HCT116 (cell line): Measurements from ENCODE around the gene UPK3BL2. TPM values are rescaled to one million over a fixed set of nuclear protein-coding genes. Genes with fewer than 3 reads are reported as not detected.
"Not testable (repeated sequence)": the region's sequence is repeated elsewhere in the genome, so short reads cannot be mapped to it uniquely, and the experiment has no call there.

ENCODE experiments used
- ATAC-seq: fragments of 200-7000 bp; cut with Tn5 transposase; 2 replicates; pipeline ENCODE4 v1.9.1; 2020; ENCODE audit warnings: mild to moderate bottlenecking, moderate library complexity
- Bru-seq: library from RNA; stranded (reverse); fragments of 400-500 nt; gene quantifications from one replicate; lab custom pipeline; 2021; lab: Mats Ljungman, UMichigan
- BruChase-seq, 2 experiments: library from RNA; stranded (reverse); fragments of 400-500 nt; gene quantifications; one replicate each; lab custom pipeline; 2021; lab: Mats Ljungman, UMichigan
- BruUV-seq: library from RNA; stranded (reverse); fragments of 400-500 nt; replicated peaks from 2 replicates; lab custom pipeline; 2021; lab: Mats Ljungman, UMichigan
- CTCF ChIA-PET: fragments of 300-600 bp; sonication (Branson Sonifier 250); formaldehyde crosslinking; loops from one replicate; lab custom pipeline; 2021; ENCODE audit warnings: antibody characterized with exemption; lab: Charles Lee
- POLR2A ChIA-PET: fragments of 300-600, 350-600 bp; sonication (Branson Sonifier 250); formaldehyde crosslinking; loops from one replicate; lab custom pipeline; 2021; ENCODE audit warnings: antibody characterized with exemption; lab: Charles Lee
- RAD21 ChIA-PET, 2 experiments: fragments of 300-600 bp; sonication (Branson Sonifier 250); formaldehyde crosslinking; loops; one replicate each; lab custom pipeline; 2023; ENCODE audit warnings: low total read pairs in 2 of 2; ENCODE audit not compliant: uncharacterized antibody in 2 of 2, unreplicated experiment in 2 of 2, low non-redundant PET in 1 of 2; lab: Charles Lee
- DNase-seq: peaks from one replicate; pipeline ENCODE4 v3.0.0-alpha.2; 2010; ENCODE audit warnings: low read depth, low spot score
- H2AFZ ChIP-seq: fragments of 200-600 bp; shearing (Covaris generic), sonication (generic); 2 replicates; pipeline ENCODE4 v1.6.1; 2017; ENCODE audit warnings: low read depth, mixed run types, mixed read lengths, antibody characterized with exemption, low read length; ENCODE audit not compliant: poor library complexity, severe bottlenecking
- H3K27ac ChIP-seq: 2 replicates; pipeline ENCODE4 v1.5.1; 2012; ENCODE audit warnings: low read depth, low read length
- H3K27me3 ChIP-seq: fragments of 200-600 bp; sonication (generic); 2 replicates; pipeline ENCODE4 v1.6.1; 2016; ENCODE audit warnings: mixed run types, low read length, mixed read lengths; ENCODE audit not compliant: insufficient read depth
- H3K36me3 ChIP-seq, 2 experiments: fragments of 200-500 bp in 1 of 2; fragments of 200-600 bp in 1 of 2; sonication (Bioruptor generic) in 1 of 2; sonication (generic) in 1 of 2; 2 replicates each; pipeline versions ENCODE4 v1.5.1 to v1.6.1; 2014 to 2016; ENCODE audit warnings: low read length in 2 of 2, inconsistent platforms in 1 of 2, mixed read lengths in 1 of 2, mixed run types in 1 of 2; ENCODE audit not compliant: insufficient read depth in 2 of 2, control insufficient read depth in 1 of 2
- H3K4me1 ChIP-seq, 2 experiments: fragments of 200-600 bp in 1 of 2; sonication (generic) in 1 of 2; 2 replicates each; pipeline versions ENCODE4 v1.5.1 to v1.6.1; 2012 to 2017; ENCODE audit warnings: low read length in 2 of 2, inconsistent platforms in 1 of 2, mild to moderate bottlenecking in 1 of 2, mixed read lengths in 1 of 2, mixed run types in 1 of 2, moderate library complexity in 1 of 2; ENCODE audit not compliant: insufficient read depth in 2 of 2, control insufficient read depth in 1 of 2
- H3K4me2 ChIP-seq: fragments of 200-600 bp; sonication (generic); 2 replicates; pipeline ENCODE4 v1.6.1; 2017; ENCODE audit warnings: mixed run types, low read length, mixed read lengths
- H3K4me3 ChIP-seq, 2 experiments: fragments of 200-600 bp in 1 of 2; sonication (generic) in 1 of 2; replicated peaks in 1 of 2; 2 replicates each; pipeline ENCODE4 v1.5.1; 2011 to 2016; ENCODE audit warnings: low read length in 2 of 2, control low read depth in 1 of 2, low read depth in 1 of 2, mild to moderate bottlenecking in 1 of 2, mixed read lengths in 1 of 2, mixed run types in 1 of 2
- H3K79me2 ChIP-seq: fragments of 200-600 bp; sonication (generic); 2 replicates; pipeline ENCODE4 v1.6.1; 2017; ENCODE audit warnings: mild to moderate bottlenecking, mixed run types, low read length, moderate library complexity, mixed read lengths; ENCODE audit not compliant: insufficient read depth
- H3K9ac ChIP-seq: fragments of 200-600 bp; sonication (generic); 2 replicates; pipeline ENCODE4 v1.6.1; 2016; ENCODE audit warnings: low read length, mixed read lengths
- H3K9me2 ChIP-seq: fragments of 200-600 bp; sonication (generic), shearing (Covaris generic); 2 replicates; pipeline ENCODE4 v1.6.1; 2017; ENCODE audit warnings: mixed run types, mild to moderate bottlenecking, moderate library complexity; ENCODE audit not compliant: insufficient read depth
- H3K9me3 ChIP-seq, 2 experiments: fragments of 200-500 bp in 1 of 2; fragments of 200-600 bp in 1 of 2; sonication (Bioruptor generic) in 1 of 2; sonication (generic) in 1 of 2; 2 replicates each; pipeline ENCODE4 v1.6.1; 2014 to 2017; ENCODE audit warnings: low read length in 2 of 2, mixed read lengths in 2 of 2, inconsistent platforms in 1 of 2, low read depth in 1 of 2, mild to moderate bottlenecking in 1 of 2, mixed run types in 1 of 2, moderate library complexity in 1 of 2; ENCODE audit not compliant: control insufficient read depth in 1 of 2, insufficient read depth in 1 of 2
- H4K20me1 ChIP-seq: fragments of 200-600 bp; sonication (generic), shearing (Covaris generic); 2 replicates; pipeline ENCODE4 v1.6.1; 2017; ENCODE audit warnings: mixed run types, mild to moderate bottlenecking, moderate library complexity; ENCODE audit not compliant: insufficient read depth
- intact Hi-C: fragments of 100-400 bp; cut with micrococcal nuclease; formaldehyde crosslinking; loops from 2 replicates; pipeline ENCODE4 v1.10.0; 2022
- long read RNA-seq: library from polyadenylated mRNA; unstranded; transcript quantifications from one replicate; pipeline ENCODE4 v2.0.0, GENCODE V29; 2021; ENCODE audit not compliant: unreplicated experiment
- polyA plus RNA-seq: library from polyadenylated mRNA; unstranded; fragments of >200 nt; gene quantifications from 2 replicates; pipeline ENCODE4 v1.2.1, GENCODE V29; 2012; ENCODE audit warnings: missing spikeins
- total RNA-seq: library from RNA; stranded (reverse); gene quantifications from one replicate; pipeline ENCODE4 v1.2.1, GENCODE V29; 2021; ENCODE audit not compliant: unreplicated experiment

The UPK3BL2 gene
- total RNA-seq = 7.0 TPM
- 2.7 and 4.0 TPM in 2 replicates for polyA plus RNA-seq
- Bru-seq, nascent RNA = percentile 36 among the genes with signal in this experiment
- BruChase-seq, experiment 1, labeled RNA remaining after a 6-hour chase = percentile 46 among the genes with signal in this experiment
- BruChase-seq, experiment 2, labeled RNA remaining after a 2-hour chase = percentile 36 among the genes with signal in this experiment
- long read RNA-seq = 0 reads

- H3K9ac ChIP-seq, H2AFZ ChIP-seq, POLR2A ChIA-PET, H3K79me2 ChIP-seq, BruUV-seq, DNase-seq, H3K9me2 ChIP-seq, intact Hi-C loops, RAD21 ChIA-PET, CTCF ChIA-PET, H3K9me3 ChIP-seq, H3K4me2 ChIP-seq, H4K20me1 ChIP-seq, H3K4me1 ChIP-seq, H3K27ac ChIP-seq, ATAC-seq, H3K27me3 ChIP-seq, H3K4me3 ChIP-seq, H3K36me3 ChIP-seq: not testable (repeated sequence)
These were observed at the start of gene UPK3BL2 for GRCh38 chr7:102543596-102543995. Gene UPK3BL2, minus strand, starts transcription at chr7:102543696. Its CDS starts 60 bp downstream, at chr7:102543636.

DNA sequence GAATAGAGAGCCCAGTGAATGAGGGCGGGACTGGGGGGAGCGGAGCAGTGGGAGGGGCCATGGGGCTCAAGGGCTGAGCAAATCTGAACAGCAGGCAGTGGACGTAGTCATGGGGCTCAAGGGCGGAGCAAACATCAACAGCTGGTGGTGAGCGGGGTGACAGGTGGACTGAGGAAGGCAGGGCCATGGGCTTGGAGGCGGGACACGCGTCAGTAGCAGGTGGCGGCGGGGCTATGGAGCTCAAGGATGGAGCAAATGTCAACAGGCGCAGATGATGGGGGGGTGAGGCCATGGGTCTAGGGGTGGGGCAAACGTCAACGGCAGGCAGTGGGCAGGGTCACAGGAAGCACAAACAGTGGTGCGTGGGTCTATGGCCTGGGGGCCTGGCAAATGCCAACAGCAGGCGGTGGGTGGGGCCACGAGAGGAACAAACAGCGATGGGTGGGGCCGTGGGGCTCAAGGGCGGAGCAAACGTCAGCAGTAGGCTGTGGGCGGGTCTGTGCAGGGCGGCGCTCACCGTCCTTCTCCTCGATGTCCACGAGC, 49.1 kb upstream of the UPK3BL2 start:
- DNase-seq, H4K20me1 ChIP-seq, H3K27me3 ChIP-seq, H3K27ac ChIP-seq, H3K4me2 ChIP-seq, CTCF ChIA-PET, POLR2A ChIA-PET, intact Hi-C loops, H3K9me3 ChIP-seq, H3K9me2 ChIP-seq, H3K4me1 ChIP-seq, RAD21 ChIA-PET, H3K79me2 ChIP-seq, H3K36me3 ChIP-seq, H2AFZ ChIP-seq, H3K9ac ChIP-seq, H3K4me3 ChIP-seq, BruUV-seq: not testable (repeated sequence)
- peak; percentile 77 for ATAC-seq

GRCh38 chr7:102589857-102590256, 46.4 kb upstream of the UPK3BL2 start:
- RAD21 ChIA-PET, H3K9me3 ChIP-seq, H3K9ac ChIP-seq, H3K4me3 ChIP-seq, POLR2A ChIA-PET, H3K27ac ChIP-seq, H3K27me3 ChIP-seq, intact Hi-C loops, H3K36me3 ChIP-seq, H3K4me2 ChIP-seq, DNase-seq, H3K79me2 ChIP-seq, H4K20me1 ChIP-seq, H2AFZ ChIP-seq, BruUV-seq, H3K9me2 ChIP-seq, CTCF ChIA-PET, H3K4me1 ChIP-seq: not testable (repeated sequence)
- peak; percentile 87 for ATAC-seq

- H3K9ac ChIP-seq, H3K36me3 ChIP-seq, H3K4me3 ChIP-seq, RAD21 ChIA-PET, DNase-seq, H3K4me2 ChIP-seq, intact Hi-C loops, H4K20me1 ChIP-seq, H2AFZ ChIP-seq, CTCF ChIA-PET, BruUV-seq, H3K4me1 ChIP-seq, POLR2A ChIA-PET, H3K27ac ChIP-seq, H3K79me2 ChIP-seq, H3K9me3 ChIP-seq, H3K9me2 ChIP-seq, H3K27me3 ChIP-seq: not testable (repeated sequence)
- peak; percentile 76 for ATAC-seq
These were observed 40.0 kb upstream of the UPK3BL2 start for GRCh38 chr7:102583495-102583894.
